Activated CD8-positive, alpha-beta memory T cell treated with anti-CD3 and anti-CD28 coated beads, Interleukin-2, amount 50 U/mL, for 24 hours (primary cell): ENCODE data around the gene AQP12A.

Experiments
- DNase-seq: peaks from one replicate; pipeline ENCODE4 v3.0.0-alpha.2; 2020; ENCODE audit errors: extremely low read depth

Gene AQP12A

GRCh38 chr2:240741091-240741490 lies 49.4 kb downstream of the AQP12A start:
- no peak for DNase-seq

GRCh38 chr2:240742602-240743095 lies 51.0 kb downstream of the AQP12A start:
- DNase-seq, result no peak

GRCh38 chr2:240745456-240745855 lies 53.8 kb downstream of the AQP12A start:
- no peak for DNase-seq

- DNase-seq, result no peak
These were observed 54.3 kb downstream of the AQP12A start for GRCh38 chr2:240745962-240746361.

- no peak for DNase-seq
These were observed 55.0 kb downstream of the AQP12A start for GRCh38 chr2:240746671-240747070.

GRCh38 chr2:240747256-240747655 lies 55.6 kb downstream of the AQP12A start:
- no peak for DNase-seq
